AG09309 (cell line): ENCODE data around the gene SORCS3.

ENCODE experiments used
- DNase-seq: peaks from one replicate; pipeline ENCODE4 v3.0.0-alpha.2; 2010; ENCODE audit warnings: low read depth
- H3K4me3 ChIP-seq: 2 replicates; pipeline ENCODE4 v1.5.1; 2011; ENCODE audit warnings: mild to moderate bottlenecking, low read depth, low read length, moderate library complexity; ENCODE audit not compliant: control insufficient read depth
- CTCF ChIP-seq: IDR thresholded peaks from 2 replicates; pipeline ENCODE4 v1.5.1; 2011; ENCODE audit warnings: mild to moderate bottlenecking, low read depth, low read length, inconsistent platforms; ENCODE audit not compliant: insufficient read depth, control insufficient read depth; ENCODE audit errors: missing control alignments

The SORCS3 gene

GRCh38 chr10:104980368-104980767 lies 339.3 kb downstream of the SORCS3 start:
- no peak for DNase-seq
- TF ChIP-seq CTCF = no peak
- no peak overlapping the region for H3K4me3 ChIP-seq

GRCh38 chr10:104981995-104982394 lies 340.9 kb downstream of the SORCS3 start:
- DNase-seq = no peak
- H3K4me3 ChIP-seq = no peak overlapping the region
- TF ChIP-seq CTCF = no peak

GRCh38 chr10:104988686-104989085 lies 347.6 kb downstream of the SORCS3 start:
- no peak for DNase-seq
- H3K4me3 ChIP-seq = no peak overlapping the region
- TF ChIP-seq CTCF = no peak

- TF ChIP-seq CTCF = no peak
- no peak overlapping the region for H3K4me3 ChIP-seq
- no peak for DNase-seq
These were observed 348.8 kb downstream of the SORCS3 start for GRCh38 chr10:104989880-104990279.

- H3K4me3 ChIP-seq = no peak overlapping the region
- TF ChIP-seq CTCF = no peak
- no peak for DNase-seq
These were observed 352.0 kb downstream of the SORCS3 start for GRCh38 chr10:104993085-104993484.

- TF ChIP-seq CTCF = no peak
- H3K4me3 ChIP-seq = no peak overlapping the region
- DNase-seq = no peak
These were observed 360.2 kb downstream of the SORCS3 start for GRCh38 chr10:105001269-105001668.
